Panc1 (cell line): ENCODE measurements around the gene DLX3. TPM values are rescaled to one million over a fixed set of nuclear protein-coding genes. Genes with fewer than 3 reads are reported as not detected.

ENCODE experiments used
- ATAC-seq: fragments of 200-7000 bp; cut with Tn5 transposase; 2 replicates; pipeline ENCODE4 v1.9.1; 2020; ENCODE audit warnings: mild to moderate bottlenecking, moderate library complexity
- BruUV-seq: library from RNA; stranded (reverse); fragments of 400-500 nt; replicated peaks from 2 replicates; lab custom pipeline; 2021; lab: Mats Ljungman, UMichigan
- CTCF ChIA-PET: fragments of 300-600 bp; sonication (Branson Sonifier 250); formaldehyde crosslinking; loops from one replicate; lab custom pipeline; 2022; ENCODE audit warnings: antibody characterized with exemption; lab: Charles Lee
- POLR2A ChIA-PET: fragments of 300-600 bp; sonication (Branson Sonifier 250); formaldehyde crosslinking; loops from one replicate; lab custom pipeline; 2022; ENCODE audit warnings: antibody characterized with exemption; lab: Charles Lee
- DNase-seq: peaks from one replicate; pipeline ENCODE4 v3.0.0-alpha.2; 2010; ENCODE audit warnings: low read depth, low spot score
- H3K27ac ChIP-seq: 2 replicates; pipeline ENCODE4 v1.5.1; 2011; ENCODE audit warnings: mild to moderate bottlenecking, low read length, inconsistent platforms
- H3K27me3 ChIP-seq: fragments of 200-500 bp; sonication (Bioruptor generic); 2 replicates; pipeline ENCODE4 v1.6.0; 2014; ENCODE audit warnings: low read length, inconsistent platforms; ENCODE audit not compliant: control insufficient read depth, insufficient read depth
- H3K36me3 ChIP-seq: fragments of 200-500 bp; sonication (Bioruptor generic); 2 replicates; pipeline ENCODE4 v1.5.1; 2014; ENCODE audit warnings: inconsistent platforms, mild to moderate bottlenecking, low read length, moderate library complexity; ENCODE audit not compliant: control insufficient read depth, insufficient read depth
- H3K4me1 ChIP-seq: 2 replicates; pipeline ENCODE4 v1.5.1; 2011; ENCODE audit warnings: inconsistent platforms, mild to moderate bottlenecking, low read length, moderate library complexity; ENCODE audit not compliant: control insufficient read depth, insufficient read depth
- H3K4me3 ChIP-seq, 2 experiments: 2 replicates each; pipeline ENCODE4 v1.5.1; 2011 to 2012; ENCODE audit warnings: low read depth in 2 of 2, low read length in 2 of 2, mild to moderate bottlenecking in 2 of 2, inconsistent platforms in 1 of 2, moderate library complexity in 1 of 2
- H3K9me3 ChIP-seq: fragments of 200-500 bp; sonication (Bioruptor generic); 2 replicates; pipeline ENCODE4 v1.5.1; 2014; ENCODE audit warnings: low read depth, mild to moderate bottlenecking, inconsistent platforms, low read length, moderate library complexity; ENCODE audit not compliant: control insufficient read depth, insufficient read depth
- CTCF ChIP-seq: fragments of 450-650 bp; IDR thresholded peaks from 2 replicates; pipeline ENCODE4 v1.5.1; 2017; ENCODE audit warnings: mild to moderate bottlenecking
- POLR2AphosphoS5 ChIP-seq: IDR thresholded peaks from 2 replicates; pipeline ENCODE4 v1.6.1; 2012; ENCODE audit warnings: mild to moderate bottlenecking, low read depth, low read length, moderate library complexity
- REST ChIP-seq, 2 experiments: IDR thresholded peaks; 2 replicates each; pipeline ENCODE4 v1.6.1; 2011 to 2012; ENCODE audit warnings: low read depth in 2 of 2, control low read depth in 1 of 2, low read length in 1 of 2, mild to moderate bottlenecking in 1 of 2, moderate library complexity in 1 of 2; ENCODE audit not compliant: insufficient read depth in 1 of 2
- SIN3A ChIP-seq: IDR thresholded peaks from 2 replicates; pipeline ENCODE4 v1.6.1; 2012; ENCODE audit warnings: low read depth, mild to moderate bottlenecking, low read length, moderate library complexity, borderline replicate concordance; ENCODE audit not compliant: insufficient read depth
- TCF7L2 ChIP-seq: IDR thresholded peaks from 2 replicates; pipeline ENCODE4 v1.6.1; 2011; ENCODE audit warnings: mild to moderate bottlenecking, low read depth, low read length, inconsistent platforms
- in situ Hi-C: cut with HindIII; loops from 2 replicates; pipeline ENCODE4 v1.10.0; 2016; ENCODE audit warnings: low sequenced_read_pairs, low pct_unique_long_range_greater_than_20kb
- intact Hi-C: fragments of 100-400 bp; cut with micrococcal nuclease; formaldehyde crosslinking; loops from one replicate; pipeline ENCODE4 v1.10.0; 2022; ENCODE audit not compliant: unreplicated experiment
- total RNA-seq: library from RNA; stranded (reverse); gene quantifications from one replicate; pipeline ENCODE4 v1.2.1, GENCODE V29; 2021; ENCODE audit not compliant: unreplicated experiment

The DLX3 gene
- total RNA-seq, 1 experiment from 2014 or later, result 2.9 TPM

- no TSS peak for BruUV-seq
- DNase-seq, result no peak
- Histone ChIP-seq H3K27me3 (no peaks in the 10 kb centered on the region), H3K9me3 (no peaks in the 10 kb centered on the region), H3K4me3 (no peak overlapping the region), H3K27ac (no peak overlapping the region), H3K4me1 (peaks cover 29% of the 10 kb centered on the region), H3K36me3 (no peaks in the 10 kb centered on the region)
- ChIA-PET POLR2A (no interaction called here), CTCF (no interaction called here)
- in situ Hi-C loops (no loop called here), intact Hi-C loops (no loop called here)
- no peak for ATAC-seq
- TF ChIP-seq REST (IDR thresholded peaks at IDR 0.05; ENCODE audit: insufficient read depth in 1 of 2, low read depth in 2 of 2, low read length in 1 of 2) (no peak), CTCF (no peak), TCF7L2 (no peak), SIN3A (no peak), POLR2AphosphoS5 (no peak)
Measured at GRCh38 chr17:49984283-49984682, 10.7 kb downstream of the DLX3 start.

- ChIA-PET CTCF (no interaction called here), POLR2A (no interaction called here)
- H3K4me1 ChIP-seq, result peaks cover 29% of the 10 kb centered on the region
- no peak overlapping the region for H3K27ac ChIP-seq
- DNase-seq (no peak), ATAC-seq (no peak)
- H3K9me3 ChIP-seq, result no peaks in the 10 kb centered on the region
- BruUV-seq, result no TSS peak
- TF ChIP-seq CTCF, result no peak
- TF ChIP-seq TCF7L2, result no peak
- TF ChIP-seq SIN3A, result no peak
- intact Hi-C loops (no loop called here), in situ Hi-C loops (no loop called here)
- H3K27me3 ChIP-seq, result no peaks in the 10 kb centered on the region
- no peaks in the 10 kb centered on the region for H3K36me3 ChIP-seq
- no peak overlapping the region for H3K4me3 ChIP-seq
Measured at GRCh38 chr17:49980703-49981197, 14.3 kb downstream of the DLX3 start.
